Activated CD4-positive, alpha-beta T cell treated with anti-CD3 and anti-CD28 coated beads, Interleukin-10, Interleukin-2, amounts not matched to agents 100 ng/mL and 50 ng/mL, durations not matched to agents 16 hours and 8 hours (primary cell): ENCODE measurements around the gene HS2ST1.

Experiments
- DNase-seq: peaks from one replicate; pipeline ENCODE4 v3.0.0-alpha.2; 2020

Gene HS2ST1

DNA sequence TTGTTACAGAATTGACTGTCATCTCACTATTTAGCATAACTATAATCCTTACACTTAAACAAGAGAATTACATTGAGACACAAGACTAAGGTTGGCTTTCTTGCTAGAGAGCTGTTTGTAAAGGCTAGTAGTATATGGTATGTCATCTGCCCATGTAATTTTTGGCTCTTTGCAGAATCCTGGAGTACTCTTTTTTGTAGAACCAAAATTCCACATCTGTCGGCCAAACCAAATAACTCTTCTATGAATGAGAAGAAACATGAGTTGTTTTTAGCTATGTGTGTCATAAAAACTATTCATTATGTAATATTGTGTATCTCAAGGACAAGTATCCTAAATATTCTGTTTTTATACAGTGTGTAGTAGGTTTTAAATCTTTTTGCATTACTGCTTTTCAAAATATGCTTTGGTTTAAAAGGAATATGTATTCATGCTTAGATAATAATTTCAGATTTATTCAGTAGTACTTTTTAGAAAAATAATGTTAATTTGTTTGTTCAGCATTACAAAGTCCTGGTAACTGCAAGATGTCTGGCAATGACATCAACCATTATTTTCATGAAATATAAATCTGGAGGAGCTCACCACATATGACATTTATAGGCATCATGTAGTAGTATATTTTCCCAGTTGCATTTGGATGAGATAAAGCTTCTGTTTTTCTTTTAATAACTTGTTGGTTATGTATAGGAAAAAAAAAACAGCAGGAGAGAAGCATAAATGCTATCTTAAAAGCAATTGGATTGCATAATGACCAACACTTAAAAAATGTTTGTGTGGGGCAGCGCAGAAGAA, 159.8 kb downstream of the HS2ST1 start:
- DNase-seq: no peak

- DNase-seq: peak; percentile 68
Observed at GRCh38 chr1:87077959-87078639, 163.7 kb downstream of the HS2ST1 start.

DNA sequence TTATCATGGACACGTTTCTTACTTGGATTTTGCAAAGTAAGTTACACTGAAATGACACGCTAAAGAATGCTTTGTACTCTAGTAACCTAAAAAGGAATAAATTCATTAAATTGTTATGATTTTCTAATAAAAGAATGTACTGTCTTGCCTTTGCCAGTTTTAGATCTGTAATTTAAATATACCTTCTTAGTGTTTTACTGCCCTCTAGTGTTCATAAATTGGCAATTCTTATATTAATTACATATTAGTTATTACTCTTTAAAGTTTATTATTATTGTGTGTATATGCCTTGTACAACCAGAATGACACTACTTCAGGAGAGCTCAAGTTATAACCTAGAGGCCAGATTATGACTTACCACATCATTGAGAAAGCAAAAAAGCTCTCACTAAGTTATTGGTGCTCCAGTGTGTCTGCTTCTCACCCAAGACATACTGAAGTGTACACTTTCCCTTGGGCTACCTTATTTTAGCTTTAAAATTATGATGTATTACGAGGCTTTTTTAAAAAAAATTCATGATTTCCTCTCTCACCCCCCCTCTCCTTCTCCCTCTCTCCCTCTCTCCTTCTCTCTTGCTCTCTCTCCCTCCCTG, 169.9 kb downstream of the HS2ST1 start:
- DNase-seq: peak; percentile 12

DNA sequence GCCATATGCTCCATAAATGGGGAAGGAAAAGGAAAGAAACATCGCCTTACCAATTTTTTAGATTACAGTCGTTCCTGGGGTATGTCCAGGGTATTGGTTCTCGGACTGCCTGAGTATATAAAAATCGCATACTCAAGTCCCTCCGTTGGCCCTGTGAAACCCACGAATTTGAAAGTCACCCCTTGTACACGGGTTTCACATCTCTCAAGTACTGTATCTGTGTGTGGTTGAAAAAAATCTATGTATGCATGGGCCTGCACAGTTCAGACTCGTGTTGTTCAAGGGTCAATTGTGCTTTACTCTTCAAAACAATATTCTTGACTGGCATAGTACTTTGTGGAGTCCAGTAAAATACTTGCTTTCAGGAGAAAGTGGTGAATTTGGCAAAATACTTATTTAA, 171.7 kb downstream of the HS2ST1 start:
- DNase-seq: no peak

GRCh38 chr1:87089070-87089736, 174.8 kb downstream of the HS2ST1 start:
- no peak for DNase-seq

DNA sequence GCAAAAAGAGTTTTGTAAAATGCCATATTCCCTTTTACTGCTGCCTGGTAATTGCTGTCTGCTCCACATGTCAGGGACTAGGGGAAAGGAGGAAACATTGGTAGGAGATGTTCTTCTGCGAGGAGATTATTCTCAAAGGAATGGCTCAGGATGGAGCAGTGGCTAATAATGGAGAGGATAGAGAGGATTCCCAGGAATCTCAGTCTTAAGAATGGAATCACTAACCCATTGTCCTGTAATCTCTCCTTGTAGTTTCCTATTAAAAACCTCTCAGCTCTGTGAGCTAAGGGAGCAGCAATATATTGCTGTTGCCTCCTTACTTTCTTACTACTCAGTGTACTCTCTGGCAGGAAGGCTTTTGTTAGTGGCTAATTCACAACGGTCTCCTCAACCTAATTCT, 175.4 kb downstream of the HS2ST1 start:
- no peak for DNase-seq

DNA sequence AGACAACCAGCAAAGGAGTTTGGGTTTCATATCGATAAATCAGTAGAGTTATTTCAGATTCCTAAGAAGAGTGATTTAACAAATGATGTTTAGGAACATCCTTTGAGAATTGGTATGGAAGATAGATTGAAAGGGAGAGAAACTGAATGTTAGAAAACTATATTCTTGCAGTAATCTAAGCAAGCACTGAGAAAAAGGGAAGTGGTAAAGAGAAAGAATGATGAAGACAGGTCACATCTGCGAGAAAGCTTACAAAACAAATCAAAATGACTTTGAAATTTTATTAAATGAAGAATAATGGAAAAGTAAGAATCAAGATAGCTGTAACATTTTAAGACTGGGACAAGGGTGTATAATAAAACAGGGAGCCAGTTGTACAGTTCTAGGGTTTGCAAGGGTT, 177.0 kb downstream of the HS2ST1 start:
- DNase-seq: no peak

DNA sequence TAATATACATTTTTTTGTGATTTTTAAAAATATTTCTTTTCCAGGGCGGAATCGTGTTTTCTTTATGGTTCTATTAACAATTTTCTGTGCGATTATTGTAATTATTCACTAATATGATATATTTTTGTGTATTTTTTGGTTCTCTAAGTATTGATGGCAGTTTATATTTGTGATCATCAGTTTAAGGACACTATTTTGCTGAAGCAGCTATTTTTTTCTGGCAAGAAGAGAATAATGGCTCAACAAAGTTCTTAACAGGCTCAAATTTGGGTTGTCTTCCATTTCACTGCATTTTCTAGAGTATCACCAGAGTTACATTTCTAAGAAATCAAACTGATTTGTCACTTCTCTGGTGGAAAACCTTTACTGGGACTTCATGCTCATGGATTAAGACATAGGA, 178.4 kb downstream of the HS2ST1 start:
- DNase-seq: no peak

DNA sequence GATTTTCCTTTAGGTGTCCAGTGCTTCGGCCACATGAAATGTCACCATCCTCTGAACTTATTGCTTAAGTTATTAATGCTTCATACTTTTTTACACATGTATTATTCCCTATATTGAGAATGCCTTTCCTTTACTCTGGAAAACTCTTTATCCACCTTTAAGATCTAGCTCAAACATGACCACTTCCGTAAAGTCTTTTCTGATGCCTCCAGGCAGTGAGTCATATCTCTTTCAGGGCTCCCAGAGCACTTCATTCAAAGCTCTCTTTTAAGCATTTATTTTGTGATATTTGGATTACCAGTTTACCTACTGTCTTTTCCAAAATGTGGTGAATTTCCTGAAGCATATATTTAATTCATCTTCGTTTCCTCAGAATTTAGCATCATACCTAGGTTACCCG, 178.9 kb downstream of the HS2ST1 start:
- DNase-seq: no peak

- no peak for DNase-seq
Observed at GRCh38 chr1:87094238-87094637, 179.8 kb downstream of the HS2ST1 start.

GRCh38 chr1:87100271-87100670, 185.8 kb downstream of the HS2ST1 start:
- no peak for DNase-seq

- DNase-seq: no peak
Observed at GRCh38 chr1:87103074-87103473, 188.6 kb downstream of the HS2ST1 start.

GRCh38 chr1:87104140-87104539, 189.7 kb downstream of the HS2ST1 start:
- no peak for DNase-seq

- no peak for DNase-seq
Observed at GRCh38 chr1:87104945-87105344, 190.5 kb downstream of the HS2ST1 start.

GRCh38 chr1:87106144-87106543, 191.7 kb downstream of the HS2ST1 start:
- DNase-seq: no peak

- DNase-seq: no peak
Observed at GRCh38 chr1:87106867-87107266, 192.4 kb downstream of the HS2ST1 start.

- DNase-seq: no peak
Observed at GRCh38 chr1:87108228-87108627, 193.8 kb downstream of the HS2ST1 start.

DNA sequence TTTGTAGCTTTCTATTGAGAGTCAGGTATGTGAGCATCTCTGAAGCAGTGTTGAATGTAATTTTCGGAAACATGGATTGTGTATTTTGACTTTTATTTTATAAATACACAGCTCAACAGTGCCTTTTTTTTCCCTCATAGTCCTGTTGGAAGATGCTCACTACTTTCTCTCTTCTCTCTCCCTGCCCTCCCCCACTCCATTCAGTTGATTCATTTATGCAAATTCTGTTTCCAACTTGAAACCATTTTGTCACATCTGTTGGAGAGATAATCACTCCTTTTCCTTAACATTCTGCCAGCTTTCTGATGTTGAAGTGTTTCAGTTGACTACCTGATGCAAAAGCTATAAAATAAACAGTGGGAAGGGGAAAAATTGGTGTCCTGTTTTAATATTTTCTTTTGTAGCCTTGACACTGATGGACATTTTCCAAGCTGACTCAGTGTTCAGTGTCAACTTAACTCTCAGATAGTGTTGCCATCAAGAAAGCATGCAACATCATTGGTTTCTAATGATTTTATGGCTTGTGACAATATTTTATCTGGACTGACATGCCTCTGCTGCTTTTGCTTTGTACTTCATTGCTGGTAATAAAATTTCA, 194.5 kb downstream of the HS2ST1 start:
- no peak for DNase-seq

DNA sequence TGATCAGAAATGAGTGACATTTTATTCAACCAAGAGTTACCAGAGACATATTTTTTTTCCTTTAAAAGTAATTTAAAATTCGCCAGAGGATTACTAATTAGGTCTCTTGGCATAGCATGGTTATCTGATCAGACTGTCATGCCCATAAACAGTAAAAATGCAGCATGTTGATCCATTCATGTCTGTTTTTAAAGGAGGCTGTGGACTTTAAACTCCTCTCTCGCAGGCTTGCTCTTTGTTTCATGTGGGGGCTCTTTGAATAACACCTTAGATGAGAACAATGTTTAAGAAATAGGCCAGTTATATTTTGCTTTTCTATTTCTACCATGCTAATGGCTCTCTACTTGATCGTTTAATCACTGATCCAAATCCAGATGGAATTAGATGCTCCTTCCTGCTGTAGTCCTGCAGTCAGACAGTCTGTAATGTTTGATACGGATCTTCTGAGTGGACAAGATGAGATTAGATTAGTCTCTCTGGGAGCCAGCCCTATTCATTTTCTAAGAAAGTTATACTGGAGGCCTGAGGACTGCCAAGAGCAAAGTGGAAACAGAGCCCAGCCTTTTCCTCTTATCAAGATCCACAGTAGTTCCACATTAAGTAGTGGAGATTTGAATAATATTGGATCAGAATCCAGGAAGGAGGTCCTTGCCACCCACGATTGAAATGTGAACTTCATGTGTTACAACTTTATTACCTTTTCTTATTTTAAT, 197.4 kb downstream of the HS2ST1 start:
- no peak for DNase-seq

DNA sequence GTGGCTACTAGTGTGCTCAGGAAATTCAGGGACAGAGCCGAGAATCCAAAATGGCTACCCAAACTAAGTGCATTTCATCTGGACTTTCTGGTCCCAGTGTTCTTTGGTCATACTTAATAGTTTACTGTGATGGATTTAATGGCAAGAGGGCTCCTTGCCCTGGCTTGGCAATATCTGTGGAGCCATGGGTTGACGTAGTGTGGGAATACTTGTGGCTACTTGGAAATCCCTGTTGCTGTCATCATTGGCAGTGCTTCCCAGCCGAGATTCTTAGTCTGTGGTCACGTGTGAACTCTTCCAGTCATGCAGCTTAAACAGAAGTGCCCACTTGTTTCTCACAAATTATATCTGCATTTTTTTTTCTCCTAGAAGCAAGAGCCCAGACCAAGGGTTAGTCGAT, 198.9 kb downstream of the HS2ST1 start:
- DNase-seq: no peak

- DNase-seq: no peak
Observed at GRCh38 chr1:87115317-87115890, 201.0 kb downstream of the HS2ST1 start.

DNA sequence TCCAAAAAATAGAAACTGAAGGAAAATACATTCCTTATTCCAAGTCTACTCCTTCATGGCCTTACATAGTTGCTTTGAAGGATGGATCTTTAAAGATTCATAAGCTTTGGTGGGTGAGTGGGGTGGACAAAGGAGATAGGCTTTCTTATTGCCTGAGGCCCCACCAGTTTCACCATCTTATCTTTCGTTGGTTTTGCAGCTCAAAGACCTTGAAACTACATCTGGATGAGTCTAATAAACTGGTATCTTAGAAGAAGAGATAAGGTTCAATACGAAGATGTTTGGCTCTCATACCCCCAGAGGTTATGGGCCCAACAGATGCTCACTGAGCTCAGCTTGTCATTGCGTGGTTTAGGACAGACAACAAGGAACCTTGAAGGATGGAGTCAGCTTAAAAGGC, 201.5 kb downstream of the HS2ST1 start:
- no peak for DNase-seq
